Stimulated activated CD8-positive, alpha-beta memory T cell treated with anti-CD3 and anti-CD28 coated beads, Interleukin-12 subunit alpha, Interleukin-12 subunit beta, amount 100 ng/mL, for 1 hour (primary cell): ENCODE results near the gene LDLRAD4.
"Not testable (repeated sequence)": the region's sequence is repeated elsewhere in the genome, so short reads cannot be mapped to it uniquely, and the experiment has no call there.

Experiments used
- DNase-seq: peaks from one replicate; pipeline ENCODE4 v3.0.0-alpha.2; 2020; ENCODE audit warnings: low read depth

LDLRAD4 gene

GRCh38 chr18:13246591-13246990, 28.0 kb downstream of the LDLRAD4 start:
- no peak for DNase-seq

DNA sequence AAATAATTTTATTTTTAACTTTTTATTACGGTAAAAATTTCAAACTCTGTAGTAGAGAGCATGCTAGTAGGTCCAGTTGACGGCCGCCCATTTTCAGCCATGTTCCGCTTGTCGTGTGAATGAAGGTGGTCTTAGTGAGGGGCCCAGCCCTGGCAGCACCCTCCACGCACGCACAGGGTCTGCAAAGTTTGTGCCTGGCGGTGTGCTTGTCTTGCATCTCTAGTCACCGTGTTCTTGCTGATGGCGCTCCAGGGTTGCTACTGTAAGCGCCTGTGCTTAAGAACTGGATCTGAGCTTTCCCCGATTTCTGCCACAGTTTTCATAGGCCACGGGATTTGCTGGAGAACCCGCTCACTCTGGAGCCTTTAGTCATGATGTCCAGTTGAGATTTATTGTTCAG, 28.9 kb downstream of the LDLRAD4 start:
- DNase-seq, result no peak

DNA sequence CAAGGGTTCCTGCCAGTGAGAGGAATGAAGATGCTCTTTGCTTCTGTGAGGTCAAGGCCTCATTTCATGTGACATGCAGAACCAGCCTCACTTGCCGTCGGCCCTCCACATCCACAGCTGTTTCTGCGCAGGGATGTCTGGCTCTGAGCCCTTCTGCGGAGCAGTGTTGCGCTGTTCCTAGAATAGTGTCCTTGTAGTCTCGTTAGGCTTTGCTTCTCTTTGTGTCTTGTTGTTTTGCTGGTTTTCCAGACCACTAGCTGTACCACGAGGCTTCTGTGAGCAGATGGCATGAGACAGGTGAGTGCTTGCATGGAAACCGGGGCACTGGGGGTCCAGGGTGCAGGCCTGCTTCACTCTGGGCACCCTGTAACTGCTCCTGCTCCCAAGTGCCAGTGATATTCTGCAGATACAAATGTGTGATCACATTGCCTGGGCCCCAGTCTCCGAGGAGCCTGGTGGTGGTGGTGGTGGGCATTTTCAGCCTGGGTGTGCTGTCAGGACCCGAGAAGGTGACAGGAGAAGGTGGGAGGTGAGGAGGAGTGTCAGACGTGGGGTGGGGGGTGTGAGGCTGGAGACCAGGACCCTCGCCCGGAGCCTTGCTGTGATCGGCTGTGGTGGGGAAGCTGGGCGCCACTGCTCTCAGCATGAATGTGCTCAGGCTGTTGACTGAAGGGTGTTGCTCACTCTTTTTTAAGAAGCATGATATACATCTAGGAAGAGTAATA, 34.3 kb downstream of the LDLRAD4 start:
- DNase-seq, result no peak

- DNase-seq, result no peak
These were observed 35.5 kb downstream of the LDLRAD4 start for GRCh38 chr18:13253786-13254688.

DNA sequence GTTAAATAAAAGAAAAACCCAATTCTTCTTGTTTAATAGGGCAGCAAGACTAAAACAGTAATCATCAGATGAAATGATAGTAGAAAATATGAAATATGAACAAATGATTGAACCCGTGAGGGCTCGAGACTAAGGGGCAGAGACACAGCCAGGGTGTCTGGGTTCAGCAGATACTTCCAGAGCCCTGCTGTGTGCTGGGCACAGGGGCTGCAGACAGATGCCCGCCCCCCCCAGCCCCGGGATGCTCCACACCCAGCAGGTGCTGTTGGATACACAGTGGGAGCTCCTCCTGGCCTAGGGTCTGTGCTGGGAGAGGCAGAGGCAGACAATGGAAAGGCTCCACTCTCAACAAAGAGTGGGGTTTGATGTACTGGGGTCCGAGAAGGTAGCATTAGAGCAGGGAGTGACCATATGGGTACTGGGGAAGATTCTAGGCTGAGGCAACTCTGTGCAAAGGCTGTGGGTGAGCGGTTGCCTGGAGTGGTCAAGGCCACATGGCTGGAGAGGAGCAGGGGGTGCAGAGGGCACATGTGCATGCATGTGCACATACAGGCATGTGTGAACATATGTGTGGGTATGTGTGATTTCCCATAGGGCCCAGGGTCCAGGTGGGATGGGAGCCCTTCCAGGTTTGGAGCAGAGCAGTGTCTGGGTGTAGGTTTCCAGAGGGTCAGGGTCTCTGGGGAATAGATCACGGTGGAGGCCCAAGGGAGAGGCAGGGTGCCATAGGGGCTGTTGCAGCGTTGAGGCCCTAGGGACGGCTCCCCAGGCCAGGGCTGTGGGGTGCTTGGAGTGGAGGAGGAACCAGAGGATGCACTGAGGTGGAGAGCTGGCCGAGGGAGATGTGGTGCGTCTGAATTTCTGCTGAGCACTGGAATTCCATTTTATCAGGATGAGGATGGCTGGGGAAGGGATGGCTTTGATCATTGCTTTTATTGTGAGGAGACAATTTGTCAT, 36.7 kb downstream of the LDLRAD4 start:
- no peak for DNase-seq

GRCh38 chr18:13256444-13257305, 38.1 kb downstream of the LDLRAD4 start:
- DNase-seq, result no peak

DNA sequence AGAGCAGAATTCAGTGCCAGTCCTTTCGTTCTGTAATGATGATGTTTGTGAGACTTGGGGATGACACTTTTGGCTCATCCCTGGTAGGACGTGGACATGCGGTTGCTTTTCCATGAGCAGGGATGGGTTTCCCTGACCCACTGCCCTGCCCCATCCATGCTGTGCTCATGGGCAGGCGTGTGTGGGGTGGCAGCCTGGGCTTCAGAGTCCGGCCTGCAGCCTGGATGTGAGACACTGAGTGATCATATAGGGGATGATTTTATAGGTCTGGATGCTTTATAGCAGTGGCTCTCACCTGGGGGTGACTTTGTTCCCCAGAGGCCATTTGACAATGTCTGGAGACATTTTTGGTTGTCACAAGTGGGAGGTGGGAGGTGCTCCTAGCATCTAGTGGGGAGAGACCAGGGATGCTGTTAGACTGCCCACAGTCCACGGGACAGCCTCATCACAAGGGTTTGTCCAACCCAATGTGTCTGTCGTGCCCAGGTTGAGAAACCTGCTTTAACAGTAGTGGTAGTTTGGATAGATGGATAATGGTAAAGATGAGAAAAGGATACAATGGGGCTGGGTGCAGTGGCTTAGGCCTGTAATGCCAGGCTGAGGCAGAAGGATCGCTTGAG, 38.9 kb downstream of the LDLRAD4 start:
- no peak for DNase-seq

DNA sequence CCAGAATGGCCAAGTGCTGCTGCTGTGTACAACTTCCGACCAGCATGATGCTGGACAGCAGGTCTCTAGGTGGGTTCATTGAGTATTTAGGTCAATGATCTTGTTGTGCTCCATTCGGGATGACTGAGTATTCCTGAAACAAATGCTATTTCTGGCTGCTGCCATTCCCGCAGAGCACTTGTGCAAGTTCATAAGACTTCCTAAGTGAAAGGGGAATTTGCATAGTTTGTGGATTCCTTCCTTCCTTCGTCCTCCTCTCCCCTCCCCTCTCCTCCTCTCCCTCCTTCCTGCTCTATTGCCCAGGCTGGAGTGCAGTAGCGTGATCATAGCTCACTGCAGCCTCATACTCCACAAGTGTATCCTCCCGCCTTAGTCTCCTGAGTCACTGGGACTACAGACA, 40.4 kb downstream of the LDLRAD4 start:
- DNase-seq, result no peak

- no peak for DNase-seq
These were observed 41.1 kb downstream of the LDLRAD4 start for GRCh38 chr18:13259701-13260100.

DNA sequence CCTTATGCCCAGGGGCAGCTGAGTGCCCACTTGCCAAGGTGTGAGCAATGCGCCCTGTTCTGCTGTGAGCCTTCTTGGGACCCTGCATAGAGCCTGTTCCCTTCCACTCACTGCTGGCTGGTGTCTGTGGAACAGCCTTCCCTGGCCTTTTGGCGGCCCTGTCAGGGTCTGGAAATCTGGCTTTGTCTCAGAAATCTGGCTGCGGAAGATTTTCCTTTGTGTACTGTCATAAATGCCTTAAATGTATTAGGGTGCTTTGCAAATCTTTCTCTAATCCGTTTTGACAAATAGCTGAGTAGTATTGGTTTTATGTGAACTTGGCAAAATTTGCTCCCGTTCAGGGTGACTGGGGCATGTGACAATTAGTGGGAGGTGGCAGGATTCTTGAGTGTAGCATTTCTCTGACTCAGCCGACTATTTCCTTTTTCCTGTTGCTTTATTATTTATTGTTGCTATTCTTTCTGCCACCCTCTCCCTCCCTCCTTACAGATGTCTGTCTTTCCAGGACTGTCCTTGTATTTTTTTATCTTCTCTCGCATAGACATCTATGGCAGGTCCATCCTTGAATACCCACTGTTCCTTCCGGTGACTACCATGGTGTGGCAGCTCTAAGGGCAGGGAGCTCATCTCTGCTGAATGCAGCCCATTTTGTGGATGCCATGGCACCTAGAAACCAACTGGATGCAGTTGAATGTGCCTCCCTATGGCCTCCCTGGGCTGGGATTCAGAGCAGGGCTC, 41.8 kb downstream of the LDLRAD4 start:
- DNase-seq, result no peak

GRCh38 chr18:13260935-13261640, 42.5 kb downstream of the LDLRAD4 start:
- DNase-seq, result no peak

- no peak for DNase-seq
These were observed 43.2 kb downstream of the LDLRAD4 start for GRCh38 chr18:13261661-13262357.

- not testable (repeated sequence) for DNase-seq
These were observed 43.8 kb downstream of the LDLRAD4 start for GRCh38 chr18:13262358-13262680.

- DNase-seq, result no peak
These were observed 44.5 kb downstream of the LDLRAD4 start for GRCh38 chr18:13262839-13263691.

- DNase-seq, result no peak
These were observed 45.8 kb downstream of the LDLRAD4 start for GRCh38 chr18:13264091-13265007.

- no peak for DNase-seq
These were observed 46.7 kb downstream of the LDLRAD4 start for GRCh38 chr18:13265008-13265910.
